ELR (cell line): ENCODE results near the gene CMTM6.
"Not testable (repeated sequence)": the region's sequence is repeated elsewhere in the genome, so short reads cannot be mapped to it uniquely, and the experiment has no call there.

Source experiments
- DNase-seq: peaks from one replicate; pipeline ENCODE4 v3.0.0-alpha.2; 2015; ENCODE audit warnings: low read depth

Gene CMTM6

DNA sequence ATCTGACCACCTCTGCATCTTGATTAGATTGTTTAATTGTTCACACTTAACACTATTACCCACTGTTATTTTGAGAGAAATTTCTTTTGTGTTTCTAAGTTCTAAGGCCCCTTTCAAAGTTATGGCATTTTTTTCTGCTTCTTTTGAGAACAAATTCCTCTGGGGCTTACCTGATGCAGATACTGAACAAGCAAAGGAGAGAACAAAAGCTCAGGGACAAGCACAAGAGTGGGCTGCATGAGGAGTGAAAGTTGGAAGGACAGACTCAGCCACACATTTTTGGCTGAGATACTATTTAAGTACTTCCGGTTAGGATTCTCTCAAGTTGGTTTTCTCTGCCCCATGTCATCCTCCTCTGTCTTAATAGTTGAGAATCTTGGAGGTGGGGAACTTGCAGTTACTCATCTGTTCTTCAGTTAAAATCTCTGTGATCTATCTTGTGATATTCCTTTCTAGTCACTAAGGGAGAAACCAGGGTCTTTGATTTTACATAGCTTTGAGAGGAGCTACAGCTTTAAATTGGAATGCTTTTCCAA, 54.7 kb downstream of the CMTM6 start:
- DNase-seq, result no peak

DNA sequence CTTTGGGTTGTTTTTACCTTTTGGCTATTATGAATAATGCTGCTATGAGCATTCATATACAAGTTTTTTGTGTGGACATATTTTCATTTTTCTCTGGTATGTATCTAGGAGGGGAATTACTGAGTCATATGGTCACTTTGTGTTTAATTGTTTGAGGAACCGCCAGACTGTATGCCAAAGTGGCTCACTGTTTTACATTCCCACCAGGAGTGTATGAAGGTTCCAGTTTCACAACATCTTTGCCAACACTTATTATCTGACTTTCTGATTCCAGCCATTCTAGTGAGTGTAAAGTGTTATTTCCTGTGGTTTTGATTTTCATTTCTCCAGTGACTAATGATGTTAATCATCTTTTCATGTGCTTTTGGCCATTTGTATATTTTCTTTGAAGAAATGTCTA, 59.2 kb downstream of the CMTM6 start:
- DNase-seq, result peak; percentile 70

DNA sequence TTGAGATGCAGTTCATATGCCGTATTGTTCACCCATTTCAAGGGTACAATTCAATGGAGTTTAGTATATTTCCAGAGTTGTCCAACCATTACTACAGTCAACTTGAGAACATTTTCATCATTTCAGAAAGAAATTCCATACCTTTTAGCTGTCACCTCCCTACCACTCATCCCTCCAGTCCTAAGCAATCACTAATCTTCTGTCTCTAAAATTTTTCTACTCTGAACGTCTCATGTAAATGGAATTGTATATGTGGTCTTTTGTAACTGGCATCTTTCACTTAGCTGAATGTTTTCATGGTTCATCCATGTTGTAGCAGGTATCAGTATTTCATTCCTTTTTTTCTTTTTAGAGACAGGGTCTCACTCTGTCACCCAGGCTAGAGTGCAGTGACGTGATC, 59.9 kb downstream of the CMTM6 start:
- DNase-seq, result peak; percentile 71

DNA sequence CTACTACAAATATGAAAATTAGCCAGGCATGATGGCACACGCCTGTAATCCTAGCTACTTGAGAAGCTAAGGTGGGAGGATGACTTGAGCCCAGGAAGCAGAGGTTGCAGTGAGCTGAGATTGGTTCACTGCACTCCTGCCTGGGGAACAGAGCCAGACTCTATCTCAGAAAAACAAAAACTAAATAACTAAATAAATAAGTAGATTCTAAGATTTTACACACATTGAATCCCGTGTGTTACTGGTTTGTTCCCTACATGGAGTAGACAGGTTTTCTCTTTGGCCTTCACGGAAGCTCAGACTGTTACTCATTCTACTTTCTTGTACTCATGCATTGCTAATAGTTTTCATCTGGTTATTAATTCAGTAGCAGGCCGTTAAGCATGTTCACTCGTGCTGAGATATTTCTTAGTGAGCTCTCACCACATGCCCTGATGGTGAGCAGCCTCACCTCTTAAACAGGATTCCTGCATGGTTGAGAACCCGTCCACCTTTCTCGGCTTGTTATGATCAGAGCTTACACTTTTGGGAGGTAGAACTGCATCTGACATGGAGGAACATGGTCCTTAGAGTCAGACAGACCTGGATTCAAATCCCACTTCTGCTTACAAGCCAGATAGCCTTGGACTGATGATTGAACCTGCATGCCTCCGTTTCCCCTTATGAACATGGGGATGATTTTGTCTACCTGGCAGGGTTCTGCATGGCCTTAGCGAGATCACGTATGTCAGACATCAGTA, 61.9 kb downstream of the CMTM6 start:
- no peak for DNase-seq

DNA sequence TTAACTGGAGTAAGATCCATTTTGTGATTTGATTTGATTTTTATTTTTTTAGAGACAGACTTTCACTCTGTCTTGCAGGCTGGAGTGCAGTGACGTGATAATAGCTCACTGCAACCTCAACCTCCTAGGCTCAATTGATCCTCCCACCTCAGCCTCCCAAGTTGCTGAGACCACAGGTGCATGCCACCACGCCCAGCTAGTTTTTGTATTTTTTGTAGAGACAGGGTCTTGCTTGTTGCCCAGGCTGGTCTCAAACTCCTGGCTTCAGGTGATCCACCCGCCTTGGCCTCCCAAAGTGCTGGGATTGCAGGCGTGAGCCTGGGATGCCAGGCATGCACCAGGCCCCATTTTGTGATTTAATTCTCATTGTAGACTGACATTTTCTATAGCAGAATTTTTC, 63.2 kb downstream of the CMTM6 start:
- DNase-seq, result not testable (repeated sequence)

DNA sequence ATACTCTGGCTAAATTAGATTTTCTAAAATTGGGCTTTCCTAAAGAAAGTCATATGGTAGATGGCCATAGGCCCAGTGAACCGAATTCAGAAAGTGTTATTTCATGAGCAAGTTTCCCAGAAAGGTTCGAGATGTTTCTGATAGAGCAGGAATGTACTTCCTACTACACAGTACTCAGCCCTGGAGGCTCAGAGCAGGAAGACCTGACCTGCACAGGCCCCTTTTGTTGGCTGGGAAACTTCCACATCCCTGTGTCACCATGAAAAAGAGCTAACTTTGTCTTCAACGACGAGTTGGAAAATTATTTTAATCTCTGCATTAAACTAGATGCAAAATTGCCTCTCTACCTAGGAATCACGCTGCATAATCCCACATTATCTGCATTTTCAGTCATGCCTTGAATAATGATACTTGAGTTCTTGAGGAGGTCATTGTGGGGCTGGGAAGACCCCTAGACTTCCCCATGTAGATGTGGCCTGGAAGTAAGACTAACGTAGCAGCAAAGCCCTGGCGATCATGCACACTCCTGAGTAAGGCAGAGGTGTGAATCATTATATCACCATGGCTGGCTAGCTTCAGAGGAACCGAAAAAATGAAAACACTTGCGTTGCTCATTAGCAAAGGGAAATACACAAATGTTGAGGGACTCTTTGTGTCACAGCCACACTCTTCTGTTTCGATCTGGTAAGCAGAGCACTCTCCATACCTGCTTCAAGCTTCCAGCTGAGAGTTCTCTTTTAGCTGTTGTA, 63.9 kb downstream of the CMTM6 start:
- DNase-seq, result no peak

DNA sequence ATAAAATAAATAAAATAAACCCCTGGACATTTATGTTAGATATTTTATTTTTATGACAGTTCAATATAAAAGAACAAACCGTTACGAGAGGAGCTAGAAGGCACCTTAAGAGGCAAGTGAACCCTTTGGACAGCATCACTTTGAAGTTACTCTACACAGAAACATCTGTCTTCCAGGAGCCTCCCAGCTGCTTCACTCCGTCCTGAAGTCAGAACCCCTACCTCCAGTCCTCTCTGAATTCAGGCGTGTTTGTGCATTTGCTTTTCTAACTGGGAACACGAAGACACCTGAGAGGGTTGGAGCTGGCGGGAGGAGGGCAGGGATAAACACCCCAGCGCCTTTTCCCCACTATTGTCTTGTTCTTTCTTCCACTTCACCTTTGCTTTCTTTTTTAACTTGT, 64.8 kb downstream of the CMTM6 start:
- no peak for DNase-seq

DNA sequence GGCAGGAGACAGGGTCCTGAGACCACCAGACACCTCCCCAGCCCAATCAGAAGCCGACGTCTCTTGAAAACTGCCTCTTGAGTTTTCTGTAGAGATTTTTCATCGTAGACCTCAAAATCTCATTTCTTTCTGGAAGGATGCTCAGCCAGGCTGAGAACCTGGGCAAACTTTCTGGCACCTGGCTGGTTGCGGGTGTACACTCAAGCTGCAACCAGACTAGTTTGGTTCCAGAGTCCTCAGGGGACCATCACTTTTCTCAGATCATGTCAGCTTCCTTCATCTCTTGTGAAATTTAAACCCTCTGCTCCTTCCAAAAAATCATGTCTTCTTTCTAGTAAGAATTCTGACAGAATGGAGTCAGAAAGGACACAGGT, 65.8 kb downstream of the CMTM6 start:
- no peak for DNase-seq

DNA sequence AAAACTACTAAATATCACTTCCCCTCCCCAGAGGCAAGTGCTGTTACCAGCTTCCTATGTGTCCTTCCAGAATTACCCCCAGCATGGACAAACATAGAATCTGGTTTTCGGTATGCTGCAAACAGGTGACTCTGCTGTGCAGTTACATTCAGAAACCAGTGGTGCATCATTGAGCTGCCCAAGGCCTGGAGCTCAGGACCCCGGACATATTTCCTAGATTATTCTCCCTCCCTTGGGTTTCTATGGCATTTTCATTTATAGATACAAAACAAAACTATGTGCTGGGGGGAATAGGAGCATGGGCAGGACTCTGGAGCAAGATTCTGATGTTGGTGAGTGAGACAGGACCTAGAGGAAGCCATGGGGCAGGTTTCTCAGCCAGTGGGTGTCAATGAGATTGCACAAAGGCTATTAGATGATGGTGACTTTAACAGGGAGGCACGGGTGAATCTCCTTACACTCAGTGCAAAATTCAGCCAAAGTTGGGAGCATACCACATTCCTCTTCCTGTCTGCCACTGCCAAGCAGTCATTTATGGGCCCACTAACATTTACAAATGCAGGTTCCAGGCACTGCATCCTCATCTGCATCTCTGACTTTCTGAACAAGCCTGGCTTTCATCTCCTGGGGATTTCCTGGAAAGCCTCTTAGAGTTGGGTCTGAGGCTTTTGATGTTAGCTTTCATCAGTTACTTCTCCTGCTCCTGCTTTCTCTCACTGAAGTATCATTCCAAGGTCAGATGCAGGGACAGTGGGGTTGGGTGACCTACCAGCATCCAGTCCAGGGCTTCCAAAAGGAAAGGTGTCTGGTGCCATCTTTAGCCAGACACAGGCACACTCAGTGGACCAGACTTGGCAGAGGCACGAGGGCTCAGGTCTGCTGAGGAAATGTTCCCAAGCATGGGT, 66.5 kb downstream of the CMTM6 start:
- DNase-seq, result no peak

DNA sequence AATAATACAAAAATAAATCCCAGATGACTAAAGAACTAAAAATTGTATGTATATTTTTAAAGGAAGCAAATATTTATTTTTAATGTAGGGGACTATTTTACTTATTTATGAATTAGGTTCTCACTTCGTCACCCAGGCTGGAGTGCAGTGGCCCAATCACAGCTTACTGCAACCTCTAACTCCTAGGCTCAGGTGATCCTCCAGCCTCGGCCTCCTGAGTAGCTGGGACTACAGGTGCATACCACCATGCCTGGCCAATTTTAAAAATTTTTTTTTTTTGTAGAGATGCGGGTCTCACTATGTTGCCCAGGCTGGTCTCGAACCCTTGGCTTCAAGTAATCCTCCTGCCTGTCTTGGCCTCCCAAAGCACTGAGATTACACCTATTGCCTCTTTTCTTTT, 68.4 kb downstream of the CMTM6 start:
- DNase-seq, result no peak

DNA sequence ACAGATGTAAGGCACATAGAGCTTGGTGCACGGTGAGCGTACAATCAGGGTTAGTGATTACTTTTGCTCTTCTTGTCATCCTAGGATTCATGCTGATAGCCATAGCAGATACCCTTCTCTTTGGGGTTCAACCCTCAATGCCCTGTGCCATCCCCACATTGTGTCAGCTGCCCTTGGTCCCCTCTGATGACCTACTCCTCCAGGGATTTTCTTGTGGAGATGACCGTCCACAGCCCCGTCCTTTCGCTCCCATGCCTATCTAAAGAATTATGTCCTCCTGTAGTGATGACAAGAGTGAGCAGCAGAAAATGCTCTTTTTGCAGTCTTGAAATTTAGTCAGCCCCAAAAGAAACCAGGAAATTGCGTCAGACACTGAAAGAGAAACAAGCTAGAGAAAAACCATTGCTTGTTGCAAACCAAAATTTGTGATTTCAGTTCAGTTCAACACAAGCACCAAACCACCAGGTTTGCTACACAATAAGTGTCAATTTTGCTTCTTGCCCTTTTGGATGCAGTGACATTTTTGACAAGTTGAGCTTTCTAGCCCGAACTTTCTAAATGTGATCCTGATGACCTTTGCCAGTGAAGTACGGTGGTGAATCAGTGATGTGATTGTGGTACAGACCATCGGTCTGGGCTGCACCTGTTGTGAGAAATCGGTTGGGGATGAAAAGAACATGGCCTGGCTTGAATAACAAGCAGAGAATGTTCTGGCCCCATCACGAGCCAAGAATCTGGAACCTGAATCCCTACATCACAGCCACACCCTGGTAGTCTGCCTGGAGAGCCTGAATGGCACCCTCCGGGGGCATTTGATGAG, 69.7 kb downstream of the CMTM6 start:
- no peak for DNase-seq

DNA sequence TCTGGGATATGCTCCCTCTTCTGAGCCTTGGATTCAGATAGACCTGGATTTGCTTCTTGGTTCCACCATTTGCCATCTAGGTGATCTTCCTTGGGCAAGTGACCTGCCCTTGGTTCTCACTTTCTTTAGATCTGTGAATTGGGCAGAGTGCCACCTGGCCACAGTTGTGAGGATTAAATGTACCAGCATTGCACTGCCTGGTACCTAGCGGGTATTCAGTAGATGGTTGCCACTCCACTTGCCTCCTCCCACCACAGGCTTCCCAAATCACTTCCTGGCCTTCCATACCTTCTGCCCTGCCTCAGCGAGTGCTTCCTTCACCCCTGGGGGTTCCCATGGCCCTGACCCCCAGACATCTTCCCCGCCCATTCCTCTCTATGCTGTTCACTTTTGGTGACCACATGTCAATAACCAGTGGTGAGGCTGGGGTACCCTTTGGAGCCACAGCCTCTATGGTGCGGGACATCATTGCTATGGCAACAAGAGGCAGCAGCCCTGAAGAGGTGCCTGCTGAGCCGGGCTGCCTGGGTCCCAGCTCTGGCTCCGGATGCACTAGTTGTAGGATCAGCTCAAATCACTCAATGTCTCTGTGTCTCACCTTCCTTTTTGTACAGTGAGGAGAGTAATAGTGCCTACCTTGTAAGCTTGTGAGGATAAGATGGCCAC, 70.5 kb downstream of the CMTM6 start:
- DNase-seq, result no peak

DNA sequence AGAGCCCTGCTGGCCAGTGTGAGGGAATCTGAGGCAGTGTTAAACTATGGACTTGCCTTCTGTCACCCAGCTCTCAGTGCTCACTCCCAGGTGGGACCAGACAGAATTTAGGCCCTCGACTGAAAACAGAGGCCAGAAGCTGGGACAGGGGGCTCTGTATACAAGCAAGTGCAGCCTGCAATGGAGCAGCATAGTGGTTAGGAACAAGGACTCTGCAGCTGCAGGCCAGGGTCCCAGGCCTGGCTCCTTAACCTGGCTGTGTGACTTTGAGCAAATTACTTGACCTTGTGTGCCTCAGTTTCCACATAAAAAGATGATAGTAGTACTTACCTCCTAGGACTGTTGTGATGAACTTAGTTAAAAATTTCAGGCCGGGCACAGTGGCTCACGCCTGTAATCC, 71.2 kb downstream of the CMTM6 start:
- no peak for DNase-seq
